A375 (cell line): ENCODE data around the gene FAM83B. TPM values are rescaled to one million over a fixed set of nuclear protein-coding genes. Genes with fewer than 3 reads are reported as not detected.

ENCODE experiments used
- total RNA-seq: library from RNA; depleted of rRNA; stranded (reverse); fragments of >200 nt; shearing (Covaris generic); gene quantifications from 2 replicates; pipeline ENCODE4 v1.2.3, GENCODE V29; 2014; rRNA removed

The FAM83B gene, protein sequence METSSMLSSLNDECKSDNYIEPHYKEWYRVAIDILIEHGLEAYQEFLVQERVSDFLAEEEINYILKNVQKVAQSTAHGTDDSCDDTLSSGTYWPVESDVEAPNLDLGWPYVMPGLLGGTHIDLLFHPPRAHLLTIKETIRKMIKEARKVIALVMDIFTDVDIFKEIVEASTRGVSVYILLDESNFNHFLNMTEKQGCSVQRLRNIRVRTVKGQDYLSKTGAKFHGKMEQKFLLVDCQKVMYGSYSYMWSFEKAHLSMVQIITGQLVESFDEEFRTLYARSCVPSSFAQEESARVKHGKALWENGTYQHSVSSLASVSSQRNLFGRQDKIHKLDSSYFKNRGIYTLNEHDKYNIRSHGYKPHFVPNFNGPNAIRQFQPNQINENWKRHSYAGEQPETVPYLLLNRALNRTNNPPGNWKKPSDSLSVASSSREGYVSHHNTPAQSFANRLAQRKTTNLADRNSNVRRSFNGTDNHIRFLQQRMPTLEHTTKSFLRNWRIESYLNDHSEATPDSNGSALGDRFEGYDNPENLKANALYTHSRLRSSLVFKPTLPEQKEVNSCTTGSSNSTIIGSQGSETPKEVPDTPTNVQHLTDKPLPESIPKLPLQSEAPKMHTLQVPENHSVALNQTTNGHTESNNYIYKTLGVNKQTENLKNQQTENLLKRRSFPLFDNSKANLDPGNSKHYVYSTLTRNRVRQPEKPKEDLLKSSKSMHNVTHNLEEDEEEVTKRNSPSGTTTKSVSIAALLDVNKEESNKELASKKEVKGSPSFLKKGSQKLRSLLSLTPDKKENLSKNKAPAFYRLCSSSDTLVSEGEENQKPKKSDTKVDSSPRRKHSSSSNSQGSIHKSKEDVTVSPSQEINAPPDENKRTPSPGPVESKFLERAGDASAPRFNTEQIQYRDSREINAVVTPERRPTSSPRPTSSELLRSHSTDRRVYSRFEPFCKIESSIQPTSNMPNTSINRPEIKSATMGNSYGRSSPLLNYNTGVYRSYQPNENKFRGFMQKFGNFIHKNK
- 0.61 and 1.6 TPM in 2 replicates for total RNA-seq

DNA sequence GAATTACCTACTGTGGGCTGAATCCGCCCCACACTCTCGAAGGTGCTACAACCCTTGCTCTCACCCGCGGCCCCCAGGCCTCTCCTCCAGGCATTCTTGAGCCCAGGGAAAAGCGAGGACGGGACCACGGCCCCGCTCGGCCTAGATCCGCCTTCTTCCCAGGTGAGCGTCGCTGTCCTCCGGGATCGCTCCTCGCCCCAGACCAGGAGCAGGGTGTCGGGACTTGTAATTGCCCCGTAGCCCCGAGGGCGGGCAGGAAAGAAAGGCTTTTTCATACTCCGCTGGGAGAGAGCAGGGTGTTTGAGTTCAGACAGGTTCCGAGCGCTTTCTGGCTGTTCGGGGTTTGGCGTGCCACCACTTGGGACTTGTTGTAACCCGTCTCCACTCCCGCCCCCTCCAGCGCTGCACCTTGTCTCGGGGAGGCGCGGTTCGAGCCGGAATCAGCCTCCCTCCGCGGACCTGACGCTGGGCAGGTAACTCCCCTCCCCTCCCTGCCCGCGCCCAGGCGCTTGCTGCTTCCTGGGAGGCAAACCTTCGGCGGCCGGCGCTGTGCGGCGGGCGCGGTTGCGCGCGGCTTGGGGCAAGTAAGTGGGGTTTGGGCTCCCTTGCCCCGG, at the start of gene FAM83B:
Gene FAM83B, plus strand, starts transcription at position 529 of the 614 bp plus-strand sequence. CDS start 23,476 bp downstream, outside the sequence.

